Liver (tissue), 9 donors: ENCODE data around the gene IFNA6. TPM values are rescaled to one million over a fixed set of nuclear protein-coding genes. Genes with fewer than 3 reads are reported as not detected.

Experiments used
- DNase-seq: peaks from one replicate; pipeline ENCODE4 v3.0.0-alpha.2; 2017; ENCODE audit warnings: low spot score
- H3K27ac ChIP-seq, 2 donors: one replicate each; pipeline ENCODE4 v1.7.0; 2013; ENCODE audit warnings: inconsistent platforms in 2 of 2, low read length in 2 of 2, control low read depth in 1 of 2, low read depth in 1 of 2, mild to moderate bottlenecking in 1 of 2
- H3K27me3 ChIP-seq, 4 donors: one replicate each; pipeline versions ENCODE4 v1.6.1 to v1.7.0; 2013; ENCODE audit warnings: low read length in 3 of 4, inconsistent platforms in 1 of 4, mild to moderate bottlenecking in 1 of 4, moderate library complexity in 1 of 4; ENCODE audit not compliant: control insufficient read depth in 4 of 4, insufficient read depth in 4 of 4
- H3K36me3 ChIP-seq, 4 donors: one replicate each; pipeline versions ENCODE4 v1.6.1 to v1.7.0; 2013; ENCODE audit warnings: low read length in 3 of 4, mild to moderate bottlenecking in 3 of 4, low read depth in 1 of 4, moderate library complexity in 1 of 4; ENCODE audit not compliant: control insufficient read depth in 4 of 4, insufficient read depth in 3 of 4
- H3K4me1 ChIP-seq, 4 donors: one replicate each; pipeline versions ENCODE4 v1.6.1 to v1.7.0; 2013; ENCODE audit warnings: low read length in 3 of 4, mild to moderate bottlenecking in 3 of 4, moderate library complexity in 1 of 4; ENCODE audit not compliant: control insufficient read depth in 4 of 4, insufficient read depth in 4 of 4
- H3K4me3 ChIP-seq, 3 donors: one replicate each; pipeline versions ENCODE4 v1.6.1 to v1.7.0; 2013; ENCODE audit warnings: low read length in 3 of 3, control low read depth in 1 of 3, low read depth in 1 of 3, mild to moderate bottlenecking in 1 of 3
- H3K9ac ChIP-seq, 2 donors: one replicate each; pipeline ENCODE4 v1.7.0; 2013; ENCODE audit warnings: low read length in 2 of 2, mild to moderate bottlenecking in 2 of 2, moderate library complexity in 2 of 2, control low read depth in 1 of 2, low read depth in 1 of 2
- H3K9me3 ChIP-seq, 4 donors: one replicate each; pipeline versions ENCODE4 v1.6.1 to v1.7.0; 2013; ENCODE audit warnings: low read length in 3 of 4; ENCODE audit not compliant: control insufficient read depth in 4 of 4
- ATF3 ChIP-seq: IDR thresholded peaks from 2 replicates; pipeline ENCODE4 v1.6.1; 2016; ENCODE audit warnings: antibody characterized with exemption
- CTCF ChIP-seq: fragments of 150-350 bp; IDR thresholded peaks from 2 replicates; pipeline ENCODE4 v1.5.1; 2017; ENCODE audit warnings: improper control_type of control experiment, low read depth, low read length; ENCODE audit not compliant: missing input control
- EGR1 ChIP-seq, 2 donors: IDR thresholded peaks; 2 replicates each; pipeline ENCODE4 v1.6.1; 2016 to 2018; ENCODE audit warnings: antibody characterized with exemption in 2 of 2, low read depth in 2 of 2
- FOXA1 ChIP-seq: IDR thresholded peaks from 2 replicates; pipeline ENCODE4 v1.6.1; 2016; ENCODE audit warnings: antibody characterized with exemption
- FOXA2 ChIP-seq: IDR thresholded peaks from 2 replicates; pipeline ENCODE4 v1.6.1; 2016; ENCODE audit warnings: antibody characterized with exemption
- GABPA ChIP-seq, 2 donors: IDR thresholded peaks in 1 of 2; conservative IDR thresholded peaks in 1 of 2; 2 replicates each; pipeline ENCODE4 v1.6.1; 2016; ENCODE audit warnings: antibody characterized with exemption in 2 of 2, mild to moderate bottlenecking in 1 of 2, moderate library complexity in 1 of 2
- HNF4A ChIP-seq, 2 donors: conservative IDR thresholded peaks; 2 replicates each; pipeline ENCODE4 v1.6.1; 2016; ENCODE audit warnings: antibody characterized with exemption in 2 of 2, mild to moderate bottlenecking in 2 of 2
- HNF4G ChIP-seq: IDR thresholded peaks from 2 replicates; pipeline ENCODE4 v1.6.1; 2016; ENCODE audit warnings: antibody characterized with exemption
- JUND ChIP-seq, 2 donors: IDR thresholded peaks; 2 replicates each; pipeline ENCODE4 v1.6.1; 2016; ENCODE audit warnings: antibody characterized with exemption in 2 of 2
- MAX ChIP-seq: IDR thresholded peaks from 2 replicates; pipeline ENCODE4 v1.6.1; 2016; ENCODE audit warnings: antibody characterized with exemption
- RAD21 ChIP-seq, 2 donors: IDR thresholded peaks; 2 replicates each; pipeline ENCODE4 v1.6.1; 2016; ENCODE audit warnings: antibody characterized with exemption in 2 of 2, mild to moderate bottlenecking in 2 of 2
- SP1 ChIP-seq: IDR thresholded peaks from 2 replicates; pipeline ENCODE4 v1.6.1; 2018; ENCODE audit warnings: antibody characterized with exemption, mild to moderate bottlenecking
- TAF1 ChIP-seq: conservative IDR thresholded peaks from 2 replicates; pipeline ENCODE4 v1.6.1; 2016; ENCODE audit warnings: antibody characterized with exemption, mild to moderate bottlenecking
- YY1 ChIP-seq: IDR thresholded peaks from 2 replicates; pipeline ENCODE4 v1.6.1; 2016; ENCODE audit warnings: antibody characterized with exemption, mild to moderate bottlenecking
- ZBTB33 ChIP-seq: IDR thresholded peaks from 2 replicates; pipeline ENCODE4 v1.6.1; 2016; ENCODE audit warnings: antibody characterized with exemption
- WGBS: extraction: QIAGEN DNeasy Blood & Tissue Kit; methylation state at CpG from one replicate; pipeline ENCODE4 v1.1.7; 2013; 5-methylcytosine and 5-hydroxymethylcytosine counted together
- polyA plus RNA-seq, 2 donors: library from polyadenylated mRNA; stranded (reverse) in 1 of 2; unstranded in 1 of 2; fragments of 200-250 nt in 1 of 2; fragments of >200 nt in 1 of 2; fragmentation: Nextera tagmentation in 1 of 2; extraction: Ambion mirVana in 1 of 2; gene quantifications; one replicate each; pipeline versions ENCODE4 v1.2.1 to v1.2.3, GENCODE V29; 2013 to 2015
- total RNA-seq, 2 donors: library from RNA; depleted of rRNA; stranded (reverse); fragments of >200 nt; gene quantifications; one replicate each; pipeline ENCODE4 v1.2.3, GENCODE V29; 2014
- TF ChIP-seq, protein P1 (sequence below): IDR thresholded peaks from 2 replicates; pipeline ENCODE4 v1.6.1; 2016; ENCODE audit warnings: antibody characterized with exemption, mild to moderate bottlenecking
- donor health status: healthy.
- donor health status: healthy.
- donor health status: healthy.
- donor health status: healthy.
- donor health status: healthy.

Gene IFNA6
- total and polyA plus RNA-seq, 4 donors = not detected

DNA sequence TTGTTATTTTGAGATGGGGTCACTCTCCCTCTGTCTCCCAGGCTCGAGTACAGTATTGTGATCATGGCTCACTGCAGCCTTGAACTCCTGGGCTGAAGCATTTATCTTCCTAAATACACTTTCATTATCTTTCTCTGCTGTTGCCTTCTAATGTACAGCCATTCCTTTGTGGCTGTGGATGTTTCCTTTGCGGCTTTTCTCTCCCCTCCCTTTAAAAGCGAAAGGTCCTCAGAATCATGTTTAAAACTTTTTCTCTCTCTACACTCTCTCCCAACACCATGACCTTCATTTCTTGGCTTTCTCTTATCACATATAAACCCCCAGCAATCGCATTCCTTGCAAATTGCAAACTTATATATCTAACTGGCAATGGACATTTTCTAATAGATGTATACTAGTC lies 32.9 kb upstream of the IFNA6 start:
- Histone ChIP-seq H3K4me3 (no peak overlapping the region), H3K9me3 (no peaks in the 10 kb centered on the region)
- no peak for TF ChIP-seq YY1
- no peak for TF ChIP-seq SP1
- no peak for TF ChIP-seq FOXA1
- TF ChIP-seq CTCF = no peak
- no peak for TF ChIP-seq TAF1
- no peak for TF ChIP-seq JUND (IDR thresholded peaks at IDR 0.05)
- TF ChIP-seq ZBTB33 = no peak
- TF ChIP-seq FOXA2 = no peak
- TF ChIP-seq HNF4G = no peak
- no peak for TF ChIP-seq MAX
- no peak for TF ChIP-seq RAD21 (IDR thresholded peaks at IDR 0.05)
- TF ChIP-seq, protein P1, sequence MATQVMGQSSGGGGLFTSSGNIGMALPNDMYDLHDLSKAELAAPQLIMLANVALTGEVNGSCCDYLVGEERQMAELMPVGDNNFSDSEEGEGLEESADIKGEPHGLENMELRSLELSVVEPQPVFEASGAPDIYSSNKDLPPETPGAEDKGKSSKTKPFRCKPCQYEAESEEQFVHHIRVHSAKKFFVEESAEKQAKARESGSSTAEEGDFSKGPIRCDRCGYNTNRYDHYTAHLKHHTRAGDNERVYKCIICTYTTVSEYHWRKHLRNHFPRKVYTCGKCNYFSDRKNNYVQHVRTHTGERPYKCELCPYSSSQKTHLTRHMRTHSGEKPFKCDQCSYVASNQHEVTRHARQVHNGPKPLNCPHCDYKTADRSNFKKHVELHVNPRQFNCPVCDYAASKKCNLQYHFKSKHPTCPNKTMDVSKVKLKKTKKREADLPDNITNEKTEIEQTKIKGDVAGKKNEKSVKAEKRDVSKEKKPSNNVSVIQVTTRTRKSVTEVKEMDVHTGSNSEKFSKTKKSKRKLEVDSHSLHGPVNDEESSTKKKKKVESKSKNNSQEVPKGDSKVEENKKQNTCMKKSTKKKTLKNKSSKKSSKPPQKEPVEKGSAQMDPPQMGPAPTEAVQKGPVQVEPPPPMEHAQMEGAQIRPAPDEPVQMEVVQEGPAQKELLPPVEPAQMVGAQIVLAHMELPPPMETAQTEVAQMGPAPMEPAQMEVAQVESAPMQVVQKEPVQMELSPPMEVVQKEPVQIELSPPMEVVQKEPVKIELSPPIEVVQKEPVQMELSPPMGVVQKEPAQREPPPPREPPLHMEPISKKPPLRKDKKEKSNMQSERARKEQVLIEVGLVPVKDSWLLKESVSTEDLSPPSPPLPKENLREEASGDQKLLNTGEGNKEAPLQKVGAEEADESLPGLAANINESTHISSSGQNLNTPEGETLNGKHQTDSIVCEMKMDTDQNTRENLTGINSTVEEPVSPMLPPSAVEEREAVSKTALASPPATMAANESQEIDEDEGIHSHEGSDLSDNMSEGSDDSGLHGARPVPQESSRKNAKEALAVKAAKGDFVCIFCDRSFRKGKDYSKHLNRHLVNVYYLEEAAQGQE = no peak
- no peak for TF ChIP-seq HNF4A (conservative IDR thresholded peaks at IDR 0.05)
- no peak for TF ChIP-seq GABPA (IDR thresholded peaks at IDR 0.05 in 1 of 2, conservative IDR thresholded peaks at IDR 0.05 in 1 of 2)
- no peak for TF ChIP-seq ATF3
- TF ChIP-seq EGR1 (IDR thresholded peaks at IDR 0.05; ENCODE audit: low read depth in 2 of 2) = no peak

More for the DNA sequence above, 32.9 kb upstream of the IFNA6 start:
- DNase-seq = no peak
- peaks cover 0 to 6% (median 0%) of the 10 kb centered on the region in 4 donors for H3K4me1 ChIP-seq
- H3K27me3 ChIP-seq = peaks cover 0 to 12% (median 2%) of the 10 kb centered on the region in 4 donors
- no peak overlapping the region for H3K9ac ChIP-seq
- no peak overlapping the region for H3K27ac ChIP-seq
- WGBS = 38% methylated on average over 4 of the region's 4 CpGs
- no peaks in the 10 kb centered on the region for H3K36me3 ChIP-seq
